Testis (tissue), 3 donors: ENCODE measurements around the gene TCTN2. TPM values are rescaled to one million over a fixed set of nuclear protein-coding genes. Genes with fewer than 3 reads are reported as not detected.

Experiments used
- DNase-seq: peaks from one replicate; pipeline ENCODE4 v3.0.0-alpha.2; 2019
- H3K27ac ChIP-seq, 2 donors: fragments of 200-600 bp; sonication (generic); one replicate each; pipeline ENCODE4 v1.5.1; 2019
- H3K27me3 ChIP-seq: fragments of 200-600 bp; sonication (generic); one replicate; pipeline ENCODE4 v1.5.1; 2019
- H3K36me3 ChIP-seq: fragments of 200-600 bp; sonication (generic); one replicate; pipeline ENCODE4 v1.5.1; 2017; ENCODE audit warnings: low read depth; ENCODE audit errors: missing control alignments
- H3K4me1 ChIP-seq: fragments of 200-600 bp; sonication (generic); one replicate; pipeline ENCODE4 v1.5.1; 2019
- H3K4me3 ChIP-seq, 2 donors: fragments of 200-600 bp; sonication (generic); one replicate each; pipeline ENCODE4 v1.5.1; 2017 to 2019
- H3K9me3 ChIP-seq: fragments of 200-600 bp; sonication (generic); one replicate; pipeline ENCODE4 v1.5.1; 2017
- POLR2A ChIP-seq: fragments of 450-650 bp; IDR thresholded peaks from one replicate; pipeline ENCODE4 v1.6.1; 2017; ENCODE audit warnings: antibody characterized with exemption, mild to moderate bottlenecking, moderate library complexity
- WGBS, 2 donors: methylation state at CpG; one replicate each; pipeline ENCODE4 v1.1.5; 2018; 5-methylcytosine and 5-hydroxymethylcytosine counted together
- intact Hi-C: fragments of 100-400 bp; cut with DNase I; formaldehyde crosslinking; loops from one replicate; pipeline ENCODE4 v1.15.1; 2023; ENCODE audit warnings: low total_unique reads
- polyA plus RNA-seq: library from polyadenylated mRNA; stranded (reverse); fragments of 350-450 nt; fragmentation: Illumina TruSeq; extraction: RNeasy Lipid Tissue Mini Kit (QIAGEN cat#74804); gene quantifications from one replicate; pipeline ENCODE4 v1.2.3, GENCODE V29; 2014; ENCODE audit warnings: low read depth, low replicate concordance; ENCODE audit not compliant: insufficient read depth
- total RNA-seq, 2 donors: library from RNA; depleted of rRNA; stranded (reverse); fragments of >200 nt; gene quantifications; one replicate each; pipeline ENCODE4 v1.2.3, GENCODE V29; 2016
- TF ChIP-seq, protein P1 (sequence below), 3 experiments: fragments of 450-650 bp in 2 of 3; fragments of 200-600 bp in 1 of 3; sonication (generic) in 1 of 3; IDR thresholded peaks; one replicate each; pipeline ENCODE4 v1.5.1; 2016 to 2019; ENCODE audit warnings: antibody characterized with exemption in 3 of 3, mild to moderate bottlenecking in 2 of 3, moderate library complexity in 1 of 3

TCTN2 gene
- total and polyA plus RNA-seq, 3 donors from 2014 or later, result 15.1 to 22.7 (median 22.7) TPM

DNA sequence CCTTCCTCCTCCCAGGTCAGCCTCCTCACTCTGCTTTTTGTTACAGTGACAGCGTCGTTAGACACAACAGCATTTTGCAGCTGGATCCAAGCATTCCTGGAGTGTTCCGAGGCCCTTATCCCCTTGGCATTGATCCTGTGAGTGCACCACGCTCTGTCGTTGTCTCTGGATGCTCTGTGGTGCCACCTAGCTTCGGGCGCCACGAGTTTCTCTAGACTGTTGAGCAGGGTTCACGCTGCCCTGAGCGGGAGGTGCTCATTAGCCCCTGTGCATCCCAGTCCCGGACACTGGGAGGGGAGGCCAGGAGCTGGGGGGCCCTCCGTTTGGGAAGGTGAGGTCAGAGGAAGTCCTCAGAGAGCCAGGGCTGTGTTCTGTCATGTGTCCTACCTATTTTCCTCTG, 73.9 kb downstream of the TCTN2 start:
- WGBS, 2 donors, result 54 to 77% methylated on average over 11 to 12 of the region's 12 CpGs
- DNase-seq, result peak; percentile 77
- H3K27me3 ChIP-seq, result no peaks in the 10 kb centered on the region
- H3K27ac ChIP-seq, result no peak overlapping the region
- intact Hi-C loops, result no loop called here
- H3K4me1 ChIP-seq, result no peaks in the 10 kb centered on the region
- TF ChIP-seq, protein P1, sequence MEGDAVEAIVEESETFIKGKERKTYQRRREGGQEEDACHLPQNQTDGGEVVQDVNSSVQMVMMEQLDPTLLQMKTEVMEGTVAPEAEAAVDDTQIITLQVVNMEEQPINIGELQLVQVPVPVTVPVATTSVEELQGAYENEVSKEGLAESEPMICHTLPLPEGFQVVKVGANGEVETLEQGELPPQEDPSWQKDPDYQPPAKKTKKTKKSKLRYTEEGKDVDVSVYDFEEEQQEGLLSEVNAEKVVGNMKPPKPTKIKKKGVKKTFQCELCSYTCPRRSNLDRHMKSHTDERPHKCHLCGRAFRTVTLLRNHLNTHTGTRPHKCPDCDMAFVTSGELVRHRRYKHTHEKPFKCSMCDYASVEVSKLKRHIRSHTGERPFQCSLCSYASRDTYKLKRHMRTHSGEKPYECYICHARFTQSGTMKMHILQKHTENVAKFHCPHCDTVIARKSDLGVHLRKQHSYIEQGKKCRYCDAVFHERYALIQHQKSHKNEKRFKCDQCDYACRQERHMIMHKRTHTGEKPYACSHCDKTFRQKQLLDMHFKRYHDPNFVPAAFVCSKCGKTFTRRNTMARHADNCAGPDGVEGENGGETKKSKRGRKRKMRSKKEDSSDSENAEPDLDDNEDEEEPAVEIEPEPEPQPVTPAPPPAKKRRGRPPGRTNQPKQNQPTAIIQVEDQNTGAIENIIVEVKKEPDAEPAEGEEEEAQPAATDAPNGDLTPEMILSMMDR (IDR thresholded peaks at IDR 0.05), result peak in 1 of 3 experiments; percentile 15
- TF ChIP-seq POLR2A, result no peak
- H3K9me3 ChIP-seq, result no peaks in the 10 kb centered on the region
- no peak overlapping the region for H3K4me3 ChIP-seq
- no peaks in the 10 kb centered on the region for H3K36me3 ChIP-seq

DNA sequence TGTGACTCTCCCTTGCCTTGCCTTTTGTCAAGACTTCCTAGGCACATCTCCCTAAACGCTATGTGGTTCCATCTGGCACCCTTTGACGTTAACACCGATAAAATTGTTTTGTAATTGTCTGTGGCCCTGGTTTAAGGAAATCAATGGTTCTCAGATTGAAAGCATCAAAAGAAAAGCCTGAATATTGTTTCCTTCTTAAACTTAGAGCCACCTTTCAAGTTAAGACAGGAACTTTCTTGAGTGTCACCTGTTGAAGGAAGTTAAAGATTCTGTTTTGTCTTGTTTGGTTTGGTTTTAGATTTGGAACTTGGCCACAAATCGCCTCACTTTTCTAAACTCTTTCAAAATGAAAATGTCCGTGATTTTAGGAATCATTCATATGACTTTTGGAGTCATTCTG, 76.4 kb downstream of the TCTN2 start:
- intact Hi-C loops, result no loop called here
- no peaks in the 10 kb centered on the region for H3K27me3 ChIP-seq
- no peaks in the 10 kb centered on the region for H3K4me1 ChIP-seq
- no peak overlapping the region for H3K4me3 ChIP-seq
- no peak for DNase-seq
- H3K27ac ChIP-seq, result no peak overlapping the region
- no peaks in the 10 kb centered on the region for H3K36me3 ChIP-seq
- WGBS, 2 donors, result 85 to 87% methylated on average over 5 of the region's 5 CpGs
- no peak for TF ChIP-seq POLR2A
- TF ChIP-seq, protein P1 (IDR thresholded peaks at IDR 0.05), result no peak
- H3K9me3 ChIP-seq, result no peaks in the 10 kb centered on the region

DNA sequence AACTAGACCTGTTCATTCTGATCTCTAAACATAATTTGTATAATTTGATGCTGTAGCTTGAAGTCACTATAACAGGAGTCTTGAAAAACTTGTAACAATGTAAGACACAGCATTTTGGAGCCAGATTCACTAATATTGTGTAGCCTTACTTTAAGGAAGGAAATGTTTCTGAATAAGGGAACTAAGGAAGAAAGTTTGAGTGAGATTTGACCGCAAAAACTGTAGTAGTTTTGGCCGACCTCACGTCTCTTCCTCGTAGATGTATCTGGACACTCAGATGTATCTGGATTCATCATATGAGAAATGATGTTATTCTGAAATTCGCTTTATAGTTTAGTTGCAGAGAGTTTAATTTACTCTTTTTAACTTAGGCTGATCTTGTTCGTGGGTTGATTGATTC, 77.2 kb downstream of the TCTN2 start:
- Histone ChIP-seq H3K27me3 (no peaks in the 10 kb centered on the region), H3K4me1 (no peaks in the 10 kb centered on the region), H3K9me3 (no peaks in the 10 kb centered on the region), H3K36me3 (no peaks in the 10 kb centered on the region), H3K27ac (no peak overlapping the region), H3K4me3 (no peak overlapping the region)
- DNase-seq, result no peak
- WGBS, 2 donors, result 93 to 94% methylated on average over 6 of the region's 6 CpGs
- TF ChIP-seq, protein P1 (IDR thresholded peaks at IDR 0.05), result no peak
- no peak for TF ChIP-seq POLR2A
- intact Hi-C loops, result no loop called here

DNA sequence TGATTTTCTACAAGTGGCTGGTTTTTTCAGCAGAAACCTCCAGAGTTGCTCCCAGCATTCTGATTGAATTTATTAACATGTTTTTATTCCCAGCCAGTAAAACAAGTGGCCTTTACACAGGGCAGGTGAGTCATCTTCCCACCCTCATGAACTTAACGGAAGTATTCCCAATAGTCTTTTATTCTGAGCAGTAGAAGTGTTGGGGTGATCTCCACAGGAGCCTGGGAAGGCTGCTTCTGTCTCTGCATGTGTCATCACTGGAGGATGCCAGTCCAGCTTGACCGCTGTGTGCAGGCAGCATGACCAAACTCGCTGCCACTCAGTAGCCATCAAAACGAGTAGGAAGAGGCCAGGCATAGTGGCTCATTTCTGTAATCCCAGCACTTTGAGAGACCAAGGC, 77.7 kb downstream of the TCTN2 start:
- H3K36me3 ChIP-seq, result no peaks in the 10 kb centered on the region
- H3K9me3 ChIP-seq, result no peaks in the 10 kb centered on the region
- no peak for TF ChIP-seq POLR2A
- TF ChIP-seq, protein P1 (IDR thresholded peaks at IDR 0.05), result no peak
- no peak for DNase-seq
- intact Hi-C loops, result no loop called here
- no peaks in the 10 kb centered on the region for H3K4me1 ChIP-seq
- no peak overlapping the region for H3K27ac ChIP-seq
- 82 to 92% methylated on average over 4 of the region's 4 CpGs for WGBS, 2 donors
- H3K4me3 ChIP-seq, result no peak overlapping the region
- H3K27me3 ChIP-seq, result no peaks in the 10 kb centered on the region

- TF ChIP-seq, protein P1 (IDR thresholded peaks at IDR 0.05), result no peak
- TF ChIP-seq POLR2A, result no peak
- no peak overlapping the region for H3K4me3 ChIP-seq
- no peaks in the 10 kb centered on the region for H3K9me3 ChIP-seq
- DNase-seq, result no peak
- WGBS, 2 donors, result 96 to 97% methylated on average over 9 to 10 of the region's 10 CpGs
- H3K4me1 ChIP-seq, result no peaks in the 10 kb centered on the region
- no peaks in the 10 kb centered on the region for H3K36me3 ChIP-seq
- intact Hi-C loops, result no loop called here
- no peak overlapping the region for H3K27ac ChIP-seq
- no peaks in the 10 kb centered on the region for H3K27me3 ChIP-seq
Measured at GRCh38 chr12:123749355-123749754, 78.4 kb downstream of the TCTN2 start.
